SH-SY5Y (cell line): ENCODE results near the gene HAAO.

Experiments
- GATA2 ChIP-seq: IDR thresholded peaks from 2 replicates; pipeline ENCODE4 v1.6.1; 2011; ENCODE audit warnings: mild to moderate bottlenecking, low read depth, low read length
- GATA3 ChIP-seq: IDR thresholded peaks from 2 replicates; pipeline ENCODE4 v1.6.1; 2011; ENCODE audit warnings: low read depth, mild to moderate bottlenecking, low read length, moderate library complexity

- TF ChIP-seq GATA2 (no peak), GATA3 (no peak)
Observed at GRCh38 chr2:42788478-42788793, 3.9 kb downstream of the HAAO start.
